ENCODE results near the gene NRIP2.

NRIP2 gene

DNA sequence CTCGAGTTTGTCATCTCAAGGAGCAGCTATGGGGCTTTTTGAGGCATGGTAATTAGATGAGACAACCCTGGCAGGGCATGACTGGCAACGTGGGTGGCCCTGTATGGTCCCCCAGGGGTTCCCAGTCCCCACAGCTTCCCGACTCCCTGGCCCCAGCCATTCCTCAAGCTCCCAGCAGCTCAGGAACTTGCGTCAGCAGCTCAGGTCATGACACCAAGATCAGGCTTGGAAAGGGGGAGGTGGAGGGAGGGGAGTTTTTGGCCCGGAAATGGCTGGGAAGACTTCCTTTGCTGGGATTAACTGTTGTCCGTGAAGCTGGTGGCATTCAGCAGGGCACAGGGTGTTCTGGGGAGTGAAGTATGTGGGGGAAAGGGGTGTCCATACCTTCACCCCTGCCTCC lies 10.4 kb upstream of the NRIP2 start:
- TF ChIP-seq, protein P1, sequence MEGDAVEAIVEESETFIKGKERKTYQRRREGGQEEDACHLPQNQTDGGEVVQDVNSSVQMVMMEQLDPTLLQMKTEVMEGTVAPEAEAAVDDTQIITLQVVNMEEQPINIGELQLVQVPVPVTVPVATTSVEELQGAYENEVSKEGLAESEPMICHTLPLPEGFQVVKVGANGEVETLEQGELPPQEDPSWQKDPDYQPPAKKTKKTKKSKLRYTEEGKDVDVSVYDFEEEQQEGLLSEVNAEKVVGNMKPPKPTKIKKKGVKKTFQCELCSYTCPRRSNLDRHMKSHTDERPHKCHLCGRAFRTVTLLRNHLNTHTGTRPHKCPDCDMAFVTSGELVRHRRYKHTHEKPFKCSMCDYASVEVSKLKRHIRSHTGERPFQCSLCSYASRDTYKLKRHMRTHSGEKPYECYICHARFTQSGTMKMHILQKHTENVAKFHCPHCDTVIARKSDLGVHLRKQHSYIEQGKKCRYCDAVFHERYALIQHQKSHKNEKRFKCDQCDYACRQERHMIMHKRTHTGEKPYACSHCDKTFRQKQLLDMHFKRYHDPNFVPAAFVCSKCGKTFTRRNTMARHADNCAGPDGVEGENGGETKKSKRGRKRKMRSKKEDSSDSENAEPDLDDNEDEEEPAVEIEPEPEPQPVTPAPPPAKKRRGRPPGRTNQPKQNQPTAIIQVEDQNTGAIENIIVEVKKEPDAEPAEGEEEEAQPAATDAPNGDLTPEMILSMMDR (IDR thresholded peaks at IDR 0.05; ENCODE audit: insufficient read depth, low read depth, low read length, missing control alignments), result no peak
- H3K4me3 ChIP-seq (ENCODE audit: low read length), result no peak overlapping the region
- no peak for DNase-seq (ENCODE audit: low read depth)

DNA sequence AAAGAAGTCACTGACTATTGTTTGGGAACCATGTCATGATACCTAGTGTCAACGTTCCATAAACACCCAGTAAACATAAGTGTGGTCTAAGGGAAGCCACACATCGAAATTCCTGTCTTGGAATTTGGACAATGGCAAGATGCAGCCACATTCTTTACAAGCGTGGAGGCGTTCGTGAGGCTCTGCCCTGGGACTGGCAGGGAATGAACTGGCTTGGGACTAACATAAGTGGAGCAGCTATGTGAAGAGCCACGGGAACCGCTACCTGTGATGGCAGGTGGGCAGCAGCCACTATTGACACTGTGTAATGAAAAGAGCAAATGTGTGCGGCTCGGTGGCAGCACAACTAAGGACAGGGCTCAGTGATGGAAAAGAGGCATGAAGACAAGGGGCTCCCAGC lies 10.0 kb upstream of the NRIP2 start:
- no peak overlapping the region for H3K4me3 ChIP-seq (ENCODE audit: low read length)
- TF ChIP-seq, protein P1 (IDR thresholded peaks at IDR 0.05; ENCODE audit: insufficient read depth, low read depth, low read length, missing control alignments), result no peak
- no peak for DNase-seq (ENCODE audit: low read depth)

GRCh38 chr12:2842948-2843347 lies 8.1 kb upstream of the NRIP2 start:
- H3K4me3 ChIP-seq (ENCODE audit: low read length), result no peak overlapping the region
- DNase-seq (ENCODE audit: low read depth), result no peak
- TF ChIP-seq, protein P1 (IDR thresholded peaks at IDR 0.05; ENCODE audit: insufficient read depth, low read depth, low read length, missing control alignments), result no peak

DNA sequence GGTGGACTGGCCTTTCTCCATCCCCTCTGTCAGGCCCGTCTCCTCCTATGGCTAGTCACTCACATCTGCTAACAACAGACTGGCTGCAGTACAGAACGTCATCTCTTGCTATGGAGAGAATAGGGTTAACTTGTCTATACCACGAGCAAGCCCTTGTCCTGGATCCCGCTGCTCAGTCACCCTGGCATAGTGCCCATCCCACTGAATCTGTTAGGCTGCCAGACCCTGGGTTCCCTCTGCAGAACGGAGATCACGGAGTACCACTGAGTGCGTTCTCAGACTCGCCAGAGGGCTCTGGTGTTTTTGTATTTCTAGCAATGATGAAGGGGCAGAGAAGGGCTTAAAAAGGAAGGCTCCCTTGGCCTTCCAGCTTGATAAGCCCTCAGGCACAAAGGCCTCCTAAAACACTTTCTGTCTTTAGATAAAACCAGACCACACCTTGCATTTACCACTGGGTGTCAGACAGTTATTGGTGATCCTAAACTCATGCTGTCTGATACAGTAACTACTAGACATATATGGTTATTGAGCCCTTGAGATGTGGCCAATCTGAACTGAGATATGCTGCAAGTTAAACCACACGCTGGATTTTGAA lies 6.3 kb upstream of the NRIP2 start:
- H3K4me3 ChIP-seq (ENCODE audit: low read length), result no peak overlapping the region
- TF ChIP-seq, protein P1 (IDR thresholded peaks at IDR 0.05; ENCODE audit: insufficient read depth, low read depth, low read length, missing control alignments), result no peak
- DNase-seq (ENCODE audit: low read depth), result no peak

GRCh38 chr12:2836574-2836973 lies 1.7 kb upstream of the NRIP2 start:
- no peak for DNase-seq (ENCODE audit: low read depth)
- H3K4me3 ChIP-seq (ENCODE audit: low read length), result no peak overlapping the region
- TF ChIP-seq, protein P1 (IDR thresholded peaks at IDR 0.05; ENCODE audit: insufficient read depth, low read depth, low read length, missing control alignments), result no peak

DNA sequence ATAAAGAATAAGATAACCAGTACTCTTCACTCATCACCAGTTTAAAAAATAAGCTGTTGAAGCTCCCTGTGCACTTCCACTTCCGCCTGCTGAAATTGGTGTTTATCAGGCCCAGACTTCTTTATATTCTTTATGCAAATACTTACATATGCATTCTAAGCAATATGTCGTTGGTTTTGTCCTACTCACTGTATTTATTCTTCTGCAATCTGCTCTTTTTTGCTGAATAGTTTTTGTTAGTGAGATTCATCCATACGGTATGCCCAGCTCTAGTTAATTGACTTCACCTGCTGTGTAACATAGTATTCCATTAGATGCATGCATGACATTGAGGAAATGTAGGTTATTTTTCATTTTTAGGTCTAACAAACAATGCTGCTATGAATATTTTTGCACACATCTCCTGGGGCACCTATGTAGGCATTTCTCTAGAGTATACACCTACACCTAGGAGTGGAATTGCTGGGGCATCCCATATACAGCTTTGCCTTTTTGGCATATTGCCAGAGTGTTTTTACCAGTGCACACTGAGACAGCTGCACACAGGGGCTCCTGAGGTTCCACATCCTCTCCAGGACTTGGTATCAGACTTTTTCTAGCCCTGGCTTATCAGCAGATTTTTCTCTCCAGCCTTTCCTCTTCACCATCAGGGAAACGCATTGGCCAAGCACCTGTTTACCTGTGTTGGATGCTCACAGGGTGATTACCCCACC lies 1.0 kb upstream of the NRIP2 start:
- H3K4me3 ChIP-seq (ENCODE audit: low read length), result no peak overlapping the region
- TF ChIP-seq, protein P1 (IDR thresholded peaks at IDR 0.05; ENCODE audit: insufficient read depth, low read depth, low read length, missing control alignments), result no peak
- DNase-seq (ENCODE audit: low read depth), result no peak

- TF ChIP-seq, protein P1 (IDR thresholded peaks at IDR 0.05; ENCODE audit: insufficient read depth, low read depth, low read length, missing control alignments), result no peak
- no peak for DNase-seq (ENCODE audit: low read depth)
Observed at GRCh38 chr12:2833810-2834209, 1.0 kb downstream of the NRIP2 start.

More at GRCh38 chr12:2833810-2834209, 1.0 kb downstream of the NRIP2 start:
- H3K4me3 ChIP-seq (ENCODE audit: low read length), result no peak overlapping the region

Measured in epithelial cell of esophagus (primary cell).